GM12878 (cell line): ENCODE measurements around the gene RYR2. TPM values are rescaled to one million over a fixed set of nuclear protein-coding genes. Genes with fewer than 3 reads are reported as not detected.

ENCODE experiments used
- ATAC-seq: fragments of 200-7000 bp; cut with Tn5 transposase; 3 replicates; pipeline ENCODE4 v1.9.1; 2020; ENCODE audit warnings: mild to moderate bottlenecking, moderate library complexity
- BruUV-seq: library from RNA; stranded (reverse); fragments of 400-500 nt; replicated peaks from 2 replicates; lab custom pipeline; 2021; lab: Mats Ljungman, UMichigan
- CTCF ChIA-PET: fragments of 300-600 bp; sonication (Branson Sonifier 250); formaldehyde crosslinking; extraction: SDS; loops from one replicate; lab custom pipeline; 2021; ENCODE audit warnings: inconsistent platforms; lab: Yijun Ruan, JAX
- POLR2A ChIA-PET: fragments of 350-600 bp; formaldehyde crosslinking; extraction: SDS; loops from one replicate; lab custom pipeline; 2021; ENCODE audit warnings: inconsistent platforms; lab: Charles Lee
- RAD21 ChIA-PET: fragments of 300-600 bp; sonication (Branson Sonifier 250); formaldehyde crosslinking; loops from one replicate; lab custom pipeline; 2023; ENCODE audit warnings: antibody characterized with exemption; ENCODE audit not compliant: unreplicated experiment; lab: Charles Lee
- SMC1A ChIA-PET: fragments of 300-600 bp; sonication (Branson Sonifier 250); formaldehyde crosslinking; loops from one replicate; lab custom pipeline; 2023; ENCODE audit not compliant: unreplicated experiment, uncharacterized antibody; lab: Charles Lee
- DNase-seq: peaks from one replicate; pipeline ENCODE4 v3.0.0-alpha.2; 2011; ENCODE audit warnings: low read depth, low spot score
- FAIRE-seq: peaks from 3 replicates; lab custom pipeline; 2011; peaks lifted over from hg19 to GRCh38; lab: Jason Lieb, UNC
- H2AFZ ChIP-seq: 2 replicates; pipeline ENCODE4 v1.6.0; 2011; ENCODE audit warnings: low read depth, low read length, control low read depth; ENCODE audit not compliant: control insufficient read depth
- H3K27ac ChIP-seq: 2 replicates; pipeline ENCODE4 v1.5.1; 2011; ENCODE audit warnings: control low read depth; ENCODE audit not compliant: control insufficient read depth, insufficient read depth
- H3K27me3 ChIP-seq, 2 experiments: replicated peaks in 1 of 2; 2 replicates each; pipeline versions ENCODE4 v1.6.0 to v1.6.1; 2011; ENCODE audit warnings: low read length in 1 of 2; ENCODE audit not compliant: control insufficient read depth in 2 of 2, insufficient read depth in 2 of 2
- H3K36me3 ChIP-seq, 2 experiments: 2 replicates each; pipeline ENCODE4 v1.5.1; 2011; ENCODE audit warnings: low read length in 1 of 2; ENCODE audit not compliant: control insufficient read depth in 2 of 2, insufficient read depth in 2 of 2
- H3K4me1 ChIP-seq: 2 replicates; pipeline ENCODE4 v1.6.1; 2011; ENCODE audit warnings: mild to moderate bottlenecking, low read length, moderate library complexity, mixed read lengths; ENCODE audit not compliant: control insufficient read depth, insufficient read depth
- H3K4me2 ChIP-seq: 2 replicates; pipeline ENCODE4 v1.6.0; 2011; ENCODE audit warnings: control low read depth; ENCODE audit not compliant: control insufficient read depth, insufficient read depth
- H3K4me3 ChIP-seq: fragments of 200-600 bp; sonication (generic); 2 replicates; pipeline ENCODE4 v1.5.1; 2016
- H3K79me2 ChIP-seq: 2 replicates; pipeline ENCODE4 v1.6.0; 2011; ENCODE audit warnings: low read length; ENCODE audit not compliant: control insufficient read depth, insufficient read depth
- H3K9ac ChIP-seq: 2 replicates; pipeline ENCODE4 v1.8.0; 2011; ENCODE audit warnings: low read length, control low read depth, mixed read lengths; ENCODE audit not compliant: control insufficient read depth, insufficient read depth
- H3K9me3 ChIP-seq: replicated peaks from 3 replicates; pipeline ENCODE4 v1.5.1; 2011; ENCODE audit warnings: mild to moderate bottlenecking, low read length; ENCODE audit not compliant: control insufficient read depth, insufficient read depth
- H4K20me1 ChIP-seq: 2 replicates; pipeline ENCODE4 v1.6.0; 2011; ENCODE audit not compliant: control insufficient read depth, insufficient read depth
- CBFB ChIP-seq: IDR thresholded peaks from 2 replicates; pipeline ENCODE4 v1.6.1; 2016; ENCODE audit warnings: antibody characterized with exemption, low read depth
- DPF2 ChIP-seq: fragments of 450-650 bp; IDR thresholded peaks from 2 replicates; pipeline ENCODE4 v1.6.1; 2017; ENCODE audit warnings: mild to moderate bottlenecking
- TCF12 ChIP-seq: IDR thresholded peaks from 2 replicates; pipeline ENCODE4 v1.6.1; 2011; ENCODE audit warnings: low read depth, mild to moderate bottlenecking, low read length
- ZNF207 ChIP-seq: fragments of 450-650 bp; IDR thresholded peaks from 2 replicates; pipeline ENCODE4 v1.6.1; 2014; ENCODE audit warnings: antibody characterized with exemption, mild to moderate bottlenecking, borderline replicate concordance
- WGBS: methylation state at CpG from one replicate; pipeline ENCODE4 v1.1.6; 2016; ENCODE audit warnings: low lambda C conversion rate; ENCODE audit not compliant: insufficient replicate concordance, insufficient coverage; ENCODE audit errors: missing lambda C conversion rate; 5-methylcytosine and 5-hydroxymethylcytosine counted together
- in situ Hi-C: fragments of 300-500 bp; cut with MboI; formaldehyde crosslinking; loops from 9 replicates; pipeline ENCODE4 v1.14.3; 2018; ENCODE audit warnings: mixed read lengths
- intact Hi-C: fragments of 100-400 bp; cut with micrococcal nuclease; formaldehyde crosslinking; loops from one replicate; pipeline ENCODE4 v1.14.2; 2022; ENCODE audit not compliant: unreplicated experiment
- polyA plus RNA-seq, 11 experiments: library from polyadenylated mRNA; depleted of rRNA in 4 of 11; unstranded in 6 of 11; stranded (reverse) in 5 of 11; fragments of >200 nt; fragmentation: Nextera tagmentation in 4 of 11; fragmentation: Illumina TruSeq in 1 of 11; extraction: Ambion mirVana in 4 of 11; extraction: Trizol in 1 of 11; gene quantifications; 1 replicate in 1 of 11; 2 replicates in 10 of 11; pipeline versions ENCODE4 v1.2.1 to v1.2.3, GENCODE V29; 2011 to 2016; ENCODE audit warnings: inconsistent platforms in 2 of 11, missing spikeins in 2 of 11, low read depth in 1 of 11
- total RNA-seq, 4 experiments: library from RNA; depleted of rRNA in 3 of 4; stranded (reverse); fragments of >200 nt in 3 of 4; fragmentation: Illumina TruSeq in 1 of 4; extraction: Trizol in 1 of 4; gene quantifications; 2 replicates each; pipeline versions ENCODE4 v1.2.1 to v1.2.3, GENCODE V29; 2013 to 2021

The RYR2 gene
- total and polyA plus RNA-seq, 10 of the 15 experiments (the other 5 are each of a cell fraction or from before 2014, with no cell fraction given) = 0.01 to 0.04 TPM; not detected in 8

DNA sequence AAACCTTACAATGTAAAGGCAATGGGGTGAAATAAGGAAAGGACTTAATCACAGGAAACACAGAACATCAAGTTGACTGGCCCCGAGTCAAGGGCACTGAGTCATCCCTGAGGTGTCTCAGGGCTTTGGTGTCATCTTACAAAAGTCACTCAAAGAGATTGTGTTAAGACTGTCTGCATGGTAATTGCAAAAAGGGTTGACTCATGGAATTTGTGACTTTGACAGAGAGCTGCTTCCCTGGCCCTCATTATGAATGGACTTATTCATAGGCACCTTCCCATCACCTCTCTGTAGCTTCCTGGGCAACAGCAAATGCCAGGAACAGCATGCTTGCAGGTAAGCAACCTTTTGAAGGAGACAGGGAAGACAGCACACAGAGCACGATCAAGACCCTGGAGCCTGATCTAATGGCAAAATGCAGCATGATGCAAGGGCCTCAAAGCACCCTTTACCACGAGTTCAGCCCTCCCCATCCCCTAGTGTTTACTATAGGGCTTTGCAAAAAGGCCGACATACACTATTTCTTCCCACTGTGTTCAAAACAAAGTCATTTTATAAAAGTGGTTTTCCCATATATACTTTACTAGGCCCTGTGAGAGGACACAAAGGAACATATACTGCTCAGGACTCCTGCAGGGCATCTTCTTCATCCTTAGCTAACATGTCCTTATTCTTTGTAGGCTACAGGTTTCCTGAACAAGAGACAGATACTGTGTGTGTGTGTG lies 831.7 kb downstream of the RYR2 start:
- Histone ChIP-seq H3K27ac (no peak overlapping the region), H3K9ac (no peak overlapping the region), H3K4me3 (no peak overlapping the region), H2AFZ (no peak overlapping the region), H3K27me3 (no peaks in the 10 kb centered on the region), H3K79me2 (no peaks in the 10 kb centered on the region), H3K36me3 (no peaks in the 10 kb centered on the region), H3K4me1 (no peaks in the 10 kb centered on the region), H3K9me3 (no peaks in the 10 kb centered on the region), H3K4me2 (no peak overlapping the region), H4K20me1 (no peaks in the 10 kb centered on the region)
- BruUV-seq = no TSS peak
- DNase-seq (no peak), FAIRE-seq (no peak), ATAC-seq (peak; percentile 50)
- intact Hi-C loops (no loop called here), in situ Hi-C loops (no loop called here)
- TF ChIP-seq TCF12 = no peak
- CTCF ChIA-PET = interaction anchor here (5.0 kb wide), 1 partner anchor 10 kb away, joined by 27 read pairs; no protein-coding TSS in a partner anchor
- SMC1A ChIA-PET = interaction anchor here (0.6 kb wide), 1 partner anchor 830 kb away, joined by 3 read pairs; no protein-coding TSS in a partner anchor
- RAD21 ChIA-PET = no interaction called here
- POLR2A ChIA-PET = no interaction called here
- WGBS = 0% methylated on average over 4 of the region's 4 CpGs

DNA sequence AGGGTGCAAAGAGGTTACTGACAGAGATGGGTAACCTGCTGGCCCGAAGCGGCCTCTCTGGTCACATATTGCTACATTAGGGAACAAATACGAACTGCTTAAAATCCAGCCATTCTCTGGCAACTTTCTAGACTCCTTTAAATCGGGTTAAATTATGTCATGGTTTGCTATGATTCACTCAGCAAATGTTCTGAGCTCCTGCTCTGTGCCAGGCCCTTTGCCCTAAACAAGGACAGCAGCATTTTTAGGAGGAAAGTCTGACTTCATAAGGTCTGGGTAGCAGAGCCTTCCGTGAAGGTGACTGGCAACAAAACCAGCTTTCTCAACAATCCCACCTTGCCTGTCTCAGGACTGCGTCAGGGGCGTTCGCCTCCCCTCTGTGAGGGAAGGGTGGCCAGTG lies 833.3 kb downstream of the RYR2 start:
- Histone ChIP-seq H3K79me2 (no peaks in the 10 kb centered on the region), H4K20me1 (no peaks in the 10 kb centered on the region), H2AFZ (no peak overlapping the region), H3K27me3 (no peaks in the 10 kb centered on the region), H3K9ac (no peak overlapping the region), H3K36me3 (no peaks in the 10 kb centered on the region), H3K9me3 (no peaks in the 10 kb centered on the region), H3K27ac (no peak overlapping the region), H3K4me2 (no peak overlapping the region), H3K4me1 (no peaks in the 10 kb centered on the region), H3K4me3 (no peak overlapping the region)
- in situ Hi-C loops (no loop called here), intact Hi-C loops (no loop called here)
- ChIA-PET POLR2A (no interaction called here), SMC1A (interaction anchor here (0.7 to 1.7 kb wide), 2 partner anchors 10 to 14 kb away, joined by 3 to 7 read pairs; no protein-coding TSS in a partner anchor), RAD21 (interaction anchor here (2.4 kb wide), 1 partner anchor 11 kb away, joined by 10 read pairs; no protein-coding TSS in a partner anchor), CTCF (interaction anchor here (1.0 to 5.0 kb wide), 2 partner anchors 11 to 313 kb away, joined by 3 to 27 read pairs; no protein-coding TSS in a partner anchor)
- BruUV-seq = no TSS peak
- TF ChIP-seq DPF2 (no peak), CBFB (no peak), ZNF207 (no peak)
- no peak for FAIRE-seq
- no peak for DNase-seq
- ATAC-seq = no peak
- 39% methylated on average over 8 of the region's 8 CpGs for WGBS
